Left lobe of liver (tissue), 2 donors: ENCODE data around the gene SUCNR1. TPM values are rescaled to one million over a fixed set of nuclear protein-coding genes. Genes with fewer than 3 reads are reported as not detected.

ENCODE experiments used
- ATAC-seq: fragments of 200-7000 bp; cut with Tn5 transposase; one replicate; pipeline ENCODE4 v1.9.1; 2020; ENCODE audit warnings: mild to moderate bottlenecking, moderate library complexity
- DNase-seq: peaks from one replicate; pipeline ENCODE4 v3.0.0-alpha.2; 2020; ENCODE audit warnings: low spot score
- total RNA-seq: library from RNA; stranded (reverse); gene quantifications from one replicate; pipeline ENCODE4 v1.2.1, GENCODE V29; 2021
- donor health status: DM: no; HTN: no; CAD: no; lungs with moderate emphysema.
- donor health status: DM: no; HTN: yes; CAD: no.

SUCNR1 gene
- total RNA-seq, 1 donor from 2014 or later, result 1.8 TPM

GRCh38 chr3:151933234-151933853 lies 59.9 kb downstream of the SUCNR1 start:
- ATAC-seq (no peak), DNase-seq (no peak)

Other genes with a start within 250 kb of the SUCNR1 start
- not detected for gene AADACL2, start 139.7 kb upstream of the SUCNR1 start, total RNA-seq
- gene AADAC, start 59.5 kb upstream of the SUCNR1 start, total RNA-seq, result 184 TPM